ENCODE data around the gene TAS1R2.
A peak's percentile ranks its signal among the peaks of the same experiment; 100 is the strongest.

The TAS1R2 gene

GRCh38 chr1:18875107-18875795 lies 15.8 kb upstream of the TAS1R2 start:
- H3K4me1 ChIP-seq (ENCODE audit: control insufficient read depth in 1 of 2, insufficient read depth in 1 of 2, low read depth in 1 of 2, low read length in 1 of 2): no peaks in the 10 kb centered on the region
- TF ChIP-seq CTCF (IDR thresholded peaks at IDR 0.05): peak; percentile 34
- H3K27me3 ChIP-seq: no peaks in the 10 kb centered on the region
- H3K36me3 ChIP-seq: peaks cover 77% of the 10 kb centered on the region
- H3K9me3 ChIP-seq: no peaks in the 10 kb centered on the region
- H3K27ac ChIP-seq: no peak overlapping the region
- no peak overlapping the region for H3K4me3 ChIP-seq (ENCODE audit: low read depth in 1 of 2, low read length in 1 of 2)

- TF ChIP-seq CTCF (IDR thresholded peaks at IDR 0.05): no peak
- H3K4me1 ChIP-seq (ENCODE audit: control insufficient read depth in 1 of 2, insufficient read depth in 1 of 2, low read depth in 1 of 2, low read length in 1 of 2): no peaks in the 10 kb centered on the region
- H3K27me3 ChIP-seq: no peaks in the 10 kb centered on the region
- H3K27ac ChIP-seq: no peak overlapping the region
- H3K9me3 ChIP-seq: no peaks in the 10 kb centered on the region
- peaks cover 71% of the 10 kb centered on the region for H3K36me3 ChIP-seq
- no peak overlapping the region for H3K4me3 ChIP-seq (ENCODE audit: low read depth in 1 of 2, low read length in 1 of 2)
Measured at GRCh38 chr1:18874600-18874999, 15.1 kb upstream of the TAS1R2 start.

DNA sequence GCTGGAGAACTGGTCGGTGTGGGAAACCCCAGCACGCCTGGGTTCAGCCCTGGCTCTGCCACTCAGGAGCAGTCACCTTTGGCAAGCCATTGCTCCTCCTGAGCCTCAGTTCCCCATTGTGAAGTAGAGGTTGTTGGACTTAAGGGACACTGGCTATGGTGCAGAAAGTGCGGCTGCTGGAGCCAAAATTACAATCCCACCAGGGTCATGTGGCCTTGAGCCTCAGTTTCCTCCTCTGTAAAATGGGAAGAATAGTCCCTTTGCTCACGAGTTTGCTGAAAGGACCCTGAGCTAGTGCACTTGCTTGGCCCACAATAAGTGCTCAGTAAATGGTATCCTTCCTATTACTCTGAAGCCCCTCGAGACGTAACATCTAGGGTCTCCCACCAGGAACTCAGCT lies 14.6 kb upstream of the TAS1R2 start:
- no peaks in the 10 kb centered on the region for H3K4me1 ChIP-seq (ENCODE audit: control insufficient read depth in 1 of 2, insufficient read depth in 1 of 2, low read depth in 1 of 2, low read length in 1 of 2)
- no peak overlapping the region for H3K4me3 ChIP-seq (ENCODE audit: low read depth in 1 of 2, low read length in 1 of 2)
- H3K36me3 ChIP-seq: peaks cover 65% of the 10 kb centered on the region
- no peaks in the 10 kb centered on the region for H3K9me3 ChIP-seq
- no peaks in the 10 kb centered on the region for H3K27me3 ChIP-seq
- TF ChIP-seq CTCF (IDR thresholded peaks at IDR 0.05): no peak
- H3K27ac ChIP-seq: no peak overlapping the region

GRCh38 chr1:18872071-18872611 lies 12.7 kb upstream of the TAS1R2 start:
- no peak overlapping the region for H3K27ac ChIP-seq
- H3K4me1 ChIP-seq (ENCODE audit: control insufficient read depth in 1 of 2, insufficient read depth in 1 of 2, low read depth in 1 of 2, low read length in 1 of 2): no peaks in the 10 kb centered on the region
- H3K27me3 ChIP-seq: no peaks in the 10 kb centered on the region
- no peak for TF ChIP-seq CTCF (IDR thresholded peaks at IDR 0.05)
- H3K4me3 ChIP-seq (ENCODE audit: low read depth in 1 of 2, low read length in 1 of 2): no peak overlapping the region
- no peaks in the 10 kb centered on the region for H3K9me3 ChIP-seq
- H3K36me3 ChIP-seq: peaks cover 46% of the 10 kb centered on the region

GRCh38 chr1:18871401-18872070 lies 12.1 kb upstream of the TAS1R2 start:
- Histone ChIP-seq H3K27ac (no peak overlapping the region), H3K9me3 (no peaks in the 10 kb centered on the region), H3K36me3 (peaks cover 41% of the 10 kb centered on the region), H3K4me3 (ENCODE audit: low read depth in 1 of 2, low read length in 1 of 2) (no peak overlapping the region), H3K27me3 (no peaks in the 10 kb centered on the region), H3K4me1 (ENCODE audit: control insufficient read depth in 1 of 2, insufficient read depth in 1 of 2, low read depth in 1 of 2, low read length in 1 of 2) (no peaks in the 10 kb centered on the region)
- no peak for TF ChIP-seq CTCF (IDR thresholded peaks at IDR 0.05)
